GM21423 (cell line): ENCODE data around the gene HRH2.

ENCODE experiments used
- ATAC-seq: cut with Tn5 transposase; IDR thresholded peaks from one replicate; pipeline ENCODE4 v1.9.1; 2021; ENCODE audit warnings: mild to moderate bottlenecking, moderate library complexity; ENCODE audit not compliant: unreplicated experiment

The HRH2 gene

GRCh38 chr5:175674731-175675346 is 17.0 kb downstream of the HRH2 start:
- no peak for ATAC-seq

- ATAC-seq, result no peak
Measured at GRCh38 chr5:175675873-175676272, 18.0 kb downstream of the HRH2 start.

GRCh38 chr5:175677571-175677970 is 19.7 kb downstream of the HRH2 start:
- ATAC-seq, result no peak

- no peak for ATAC-seq
Measured at GRCh38 chr5:175678074-175678473, 20.2 kb downstream of the HRH2 start.

GRCh38 chr5:175679411-175679810 is 21.5 kb downstream of the HRH2 start:
- no peak for ATAC-seq

GRCh38 chr5:175680020-175680419 is 22.1 kb downstream of the HRH2 start:
- no peak for ATAC-seq

GRCh38 chr5:175680463-175680862 is 22.6 kb downstream of the HRH2 start:
- ATAC-seq, result no peak

- no peak for ATAC-seq
Measured at GRCh38 chr5:175681045-175681967, 23.4 kb downstream of the HRH2 start.

- no peak for ATAC-seq
Measured at GRCh38 chr5:175681968-175682340, 24.1 kb downstream of the HRH2 start.

GRCh38 chr5:175682664-175683063 is 24.8 kb downstream of the HRH2 start:
- no peak for ATAC-seq

- no peak for ATAC-seq
Measured at GRCh38 chr5:175683231-175683630, 25.4 kb downstream of the HRH2 start.

- no peak for ATAC-seq
Measured at GRCh38 chr5:175683921-175684320, 26.1 kb downstream of the HRH2 start.

- no peak for ATAC-seq
Measured at GRCh38 chr5:175684931-175685330, 27.1 kb downstream of the HRH2 start.

- ATAC-seq, result no peak
Measured at GRCh38 chr5:175685701-175686350, 28.0 kb downstream of the HRH2 start.

- ATAC-seq, result no peak
Measured at GRCh38 chr5:175686396-175686795, 28.5 kb downstream of the HRH2 start.

GRCh38 chr5:175686826-175687225 is 29.0 kb downstream of the HRH2 start:
- no peak for ATAC-seq

- no peak for ATAC-seq
Measured at GRCh38 chr5:175687231-175687701, 29.4 kb downstream of the HRH2 start.

- ATAC-seq, result no peak
Measured at GRCh38 chr5:175688352-175689146, 30.7 kb downstream of the HRH2 start.

GRCh38 chr5:175689147-175689991 is 31.5 kb downstream of the HRH2 start:
- ATAC-seq, result no peak

- no peak for ATAC-seq
Measured at GRCh38 chr5:175690025-175690424, 32.2 kb downstream of the HRH2 start.
